ENCODE measurements around the gene SLC48A1. TPM values are rescaled to one million over a fixed set of nuclear protein-coding genes. Genes with fewer than 3 reads are reported as not detected.

Gene SLC48A1
- total RNA-seq, 1 donor from 2014 or later: 10.7 TPM

- intact Hi-C loops (cut with micrococcal nuclease): no loop called here
Observed at GRCh38 chr12:47775100-47775911, 2.3 kb downstream of the SLC48A1 start.

- intact Hi-C loops (cut with micrococcal nuclease): no loop called here
Observed at GRCh38 chr12:47776471-47777143, 3.6 kb downstream of the SLC48A1 start.

GRCh38 chr12:47777151-47777550, 4.1 kb downstream of the SLC48A1 start:
- intact Hi-C loops (cut with micrococcal nuclease): no loop called here

- intact Hi-C loops (cut with micrococcal nuclease): loop anchor here (2.0 kb wide), 1 partner anchor 185 kb away; the partner anchor contains the start of gene TMEM106C
Observed at GRCh38 chr12:47777741-47778558, 4.9 kb downstream of the SLC48A1 start.

DNA sequence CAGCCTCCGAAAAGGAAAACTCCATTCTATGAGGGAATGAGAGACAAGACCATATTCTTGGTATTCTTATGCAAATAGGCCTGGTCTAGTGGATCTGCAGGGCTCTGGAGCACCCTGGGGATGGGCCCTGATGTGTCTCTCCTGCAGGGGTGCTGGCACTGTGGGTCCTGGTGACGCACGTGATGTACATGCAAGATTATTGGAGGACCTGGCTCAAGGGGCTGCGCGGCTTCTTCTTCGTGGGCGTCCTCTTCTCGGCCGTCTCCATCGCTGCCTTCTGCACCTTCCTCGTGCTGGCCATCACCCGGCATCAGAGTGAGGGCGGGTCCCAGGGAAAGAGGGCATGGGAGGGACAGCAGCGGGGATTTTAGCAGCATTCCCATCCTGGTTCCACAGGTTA, 5.8 kb downstream of the SLC48A1 start:
- intact Hi-C loops (cut with micrococcal nuclease): loop anchor here (1.0 to 2.0 kb wide), 8 partner anchors 23 to 378 kb away; partner anchors contain the start of genes ASB8, RPAP3 and TMEM106C

DNA sequence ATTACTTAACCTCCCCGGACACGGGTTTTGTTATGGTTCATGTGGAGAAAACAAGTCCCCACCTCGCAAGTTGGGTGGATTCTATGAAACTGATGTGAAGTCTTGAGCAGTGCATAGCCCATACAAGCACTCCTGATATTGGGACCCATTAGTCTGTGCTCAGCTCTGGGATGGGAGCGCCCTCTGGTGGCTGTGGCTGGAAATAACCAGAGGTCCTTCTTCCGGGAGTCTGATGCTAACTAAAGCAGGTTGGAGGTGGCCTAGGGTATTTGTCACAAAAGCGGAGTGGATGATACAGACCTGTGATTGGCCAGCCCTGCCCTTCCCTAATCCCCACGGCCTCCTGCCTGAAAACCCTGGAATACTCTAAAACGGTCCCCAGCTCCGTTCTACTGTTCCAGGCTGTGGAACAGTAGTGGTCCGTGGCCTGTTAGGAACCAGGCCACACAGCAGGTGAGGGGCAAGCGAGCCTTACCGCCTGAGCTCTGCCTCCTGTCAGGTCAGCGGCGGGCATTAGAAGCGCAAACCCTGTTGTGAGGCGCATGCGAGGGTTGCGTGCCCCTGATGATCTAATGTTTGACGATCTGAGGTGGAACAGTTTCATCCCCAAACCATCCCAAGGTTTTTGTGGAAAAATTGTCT, 6.4 kb downstream of the SLC48A1 start:
- intact Hi-C loops (cut with micrococcal nuclease): loop anchor here (1.0 to 2.0 kb wide), 8 partner anchors 23 to 378 kb away; partner anchors contain the start of genes ASB8, RPAP3 and TMEM106C

DNA sequence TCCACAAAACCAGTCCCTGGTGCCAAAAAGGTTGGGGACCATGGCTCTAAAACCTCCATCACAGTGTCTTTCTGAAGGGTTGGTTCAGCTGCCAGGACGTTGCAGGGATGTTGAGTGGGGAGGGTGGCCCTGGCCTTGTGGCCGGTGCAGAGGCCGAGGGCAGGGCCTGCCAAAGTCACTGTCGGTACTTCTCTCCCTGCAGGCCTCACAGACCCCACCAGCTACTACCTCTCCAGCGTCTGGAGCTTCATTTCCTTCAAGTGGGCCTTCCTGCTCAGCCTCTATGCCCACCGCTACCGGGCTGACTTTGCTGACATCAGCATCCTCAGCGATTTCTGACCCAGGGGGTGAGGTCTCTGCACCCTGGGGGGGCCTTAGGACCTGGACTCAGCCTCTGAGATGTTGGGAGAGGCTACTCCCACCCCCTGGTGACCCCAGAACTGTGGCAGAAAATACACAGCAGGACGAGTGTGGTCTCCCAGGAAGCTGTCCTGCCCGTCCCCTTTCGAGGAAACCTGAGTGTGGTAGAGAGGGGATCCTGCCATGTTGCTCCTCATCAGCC, 7.0 kb downstream of the SLC48A1 start:
- intact Hi-C loops (cut with micrococcal nuclease): loop anchor here (1.0 to 2.0 kb wide), 8 partner anchors 22 to 377 kb away; partner anchors contain the start of genes ASB8, RPAP3 and TMEM106C

- intact Hi-C loops (cut with micrococcal nuclease): no loop called here
Observed at GRCh38 chr12:47781479-47782371, 8.7 kb downstream of the SLC48A1 start.

DNA sequence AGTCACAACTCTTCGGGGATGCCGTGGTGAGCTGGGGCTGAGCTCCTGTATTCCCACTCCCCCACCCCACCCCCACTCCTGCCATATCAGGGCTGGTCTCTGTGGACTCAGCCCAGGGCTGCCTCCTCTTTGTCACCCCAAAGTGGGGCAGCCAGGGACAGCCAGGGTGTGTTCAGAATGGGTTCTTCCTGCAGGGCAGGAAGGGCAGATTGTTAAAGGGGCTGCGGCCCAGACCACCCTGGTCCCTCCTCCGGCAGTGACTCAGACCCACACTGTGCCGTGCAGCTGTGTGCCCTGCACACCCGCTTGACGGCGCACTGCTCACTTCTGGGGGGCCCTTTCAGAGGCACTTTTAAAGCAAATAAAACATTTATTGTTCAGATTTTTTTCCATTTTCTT, 9.3 kb downstream of the SLC48A1 start:
- intact Hi-C loops (cut with micrococcal nuclease): no loop called here

DNA sequence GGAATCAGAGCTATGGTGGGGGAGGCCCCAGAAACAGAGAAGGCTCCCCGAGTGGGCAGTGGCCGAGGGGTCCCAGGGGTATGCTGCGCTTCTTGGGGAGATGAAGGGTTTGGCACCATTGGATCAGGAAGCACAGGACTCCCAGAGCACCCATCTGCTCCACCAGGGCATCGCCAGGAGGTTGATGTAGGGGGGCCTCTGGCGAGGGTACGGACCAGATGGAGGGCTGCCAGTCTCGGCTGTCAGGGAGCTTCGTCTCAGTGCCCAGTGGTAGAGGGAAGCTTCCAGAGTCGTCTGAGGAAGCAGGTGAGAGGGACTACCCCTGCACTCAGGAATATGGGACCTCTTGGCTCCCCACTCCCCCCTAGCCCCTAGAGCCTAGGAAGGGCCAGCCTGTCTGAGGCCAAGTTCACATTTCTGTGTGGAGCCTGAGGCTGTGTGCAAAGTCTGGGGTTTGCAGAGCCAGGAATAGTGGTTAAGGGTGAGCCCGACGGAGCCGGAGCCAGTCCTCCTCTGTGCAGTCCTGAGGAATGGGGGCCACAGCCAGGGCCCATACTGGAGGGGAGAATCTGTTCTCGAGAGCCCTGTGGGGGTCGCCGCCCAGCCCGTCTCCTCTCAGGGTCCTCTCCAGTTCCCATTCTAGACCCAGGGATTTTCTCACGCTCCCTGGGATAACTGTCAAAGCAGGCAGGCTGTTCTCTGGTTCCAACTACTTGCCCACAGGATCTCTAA, 10.2 kb downstream of the SLC48A1 start:
- intact Hi-C loops (cut with micrococcal nuclease): no loop called here

GRCh38 chr12:47783821-47784819, 11.1 kb downstream of the SLC48A1 start:
- intact Hi-C loops (cut with micrococcal nuclease): no loop called here

- intact Hi-C loops (cut with micrococcal nuclease): no loop called here
Observed at GRCh38 chr12:47785036-47785886, 12.2 kb downstream of the SLC48A1 start.

DNA sequence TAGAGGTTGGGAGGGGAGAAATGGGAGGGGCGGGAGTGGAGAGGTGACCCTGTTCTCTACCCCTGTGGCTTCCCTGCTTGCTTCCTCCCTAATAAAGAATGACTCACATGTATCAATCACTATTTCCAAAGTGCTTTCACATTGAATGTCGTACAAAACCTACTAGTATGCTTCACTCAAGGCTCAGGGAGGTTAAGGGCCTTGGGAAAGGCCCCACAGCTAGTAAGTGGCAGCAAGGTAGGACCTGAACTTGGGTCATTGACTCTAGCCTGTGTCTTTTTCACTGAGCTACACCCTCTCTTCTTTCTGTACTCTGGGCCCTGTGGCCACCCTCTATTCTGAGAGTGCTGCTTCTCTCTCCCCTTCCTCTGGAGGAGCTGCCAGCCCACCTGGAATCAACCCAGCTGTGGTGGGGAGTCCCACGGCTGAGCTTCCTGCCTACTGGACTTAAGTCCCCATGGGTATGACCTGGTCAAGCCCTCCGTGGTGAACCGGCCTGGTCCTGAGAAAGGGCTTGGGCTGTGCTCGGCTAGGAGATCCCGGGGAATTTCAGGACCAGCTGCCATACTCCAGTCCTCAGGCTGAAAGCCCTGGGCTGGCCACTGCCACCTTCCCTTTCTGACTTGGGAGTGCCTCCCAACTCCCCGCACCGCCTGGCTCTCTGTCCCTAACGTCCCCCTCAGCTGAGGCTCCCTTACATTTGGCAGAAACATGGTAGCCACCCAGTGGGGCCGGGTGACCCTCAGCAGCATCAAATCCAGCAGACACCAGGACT, 13.0 kb downstream of the SLC48A1 start:
- intact Hi-C loops (cut with micrococcal nuclease): no loop called here

- intact Hi-C loops (cut with micrococcal nuclease): no loop called here
Observed at GRCh38 chr12:47786662-47787280, 13.7 kb downstream of the SLC48A1 start.

- intact Hi-C loops (cut with micrococcal nuclease): no loop called here
Observed at GRCh38 chr12:47787596-47788319, 14.7 kb downstream of the SLC48A1 start.
